Osteoblast (primary cell): Measurements from ENCODE around the gene MACROH2A2. TPM values are rescaled to one million over a fixed set of nuclear protein-coding genes. Genes with fewer than 3 reads are reported as not detected.
"Not testable (repeated sequence)": the region's sequence is repeated elsewhere in the genome, so short reads cannot be mapped to it uniquely, and the experiment has no call there.

Experiments
- DNase-seq: peaks from one replicate; pipeline ENCODE4 v3.0.0; 2011; ENCODE audit warnings: low spot score, mixed read lengths; ENCODE audit not compliant: insufficient read length; ENCODE audit errors: missing footprints
- H2AFZ ChIP-seq: 2 replicates; pipeline ENCODE4 v1.6.0; 2011; ENCODE audit warnings: mild to moderate bottlenecking, low read length
- H3K27ac ChIP-seq: 2 replicates; pipeline ENCODE4 v1.5.1; 2011; ENCODE audit warnings: mild to moderate bottlenecking, low read depth, low read length, moderate library complexity
- H3K27me3 ChIP-seq: 2 replicates; pipeline ENCODE4 v1.6.0; 2012; ENCODE audit warnings: mild to moderate bottlenecking, control low read depth, inconsistent platforms, low read length, moderate library complexity; ENCODE audit not compliant: insufficient read depth
- H3K36me3 ChIP-seq: 2 replicates; pipeline ENCODE4 v1.5.1; 2011; ENCODE audit warnings: mild to moderate bottlenecking, low read length, control low read depth, moderate library complexity; ENCODE audit not compliant: insufficient read depth
- H3K4me1 ChIP-seq: 2 replicates; pipeline ENCODE4 v1.5.1; 2011; ENCODE audit warnings: mild to moderate bottlenecking, low read length, control low read depth, moderate library complexity; ENCODE audit not compliant: insufficient read depth
- H3K4me2 ChIP-seq: 2 replicates; pipeline ENCODE4 v1.6.0; 2011; ENCODE audit warnings: mild to moderate bottlenecking, low read length; ENCODE audit not compliant: insufficient read depth
- H3K4me3 ChIP-seq: fragments of 200-600 bp; sonication (generic); 3 replicates; pipeline ENCODE4 v1.5.1; 2012; ENCODE audit warnings: mild to moderate bottlenecking, low read length, inconsistent platforms; ENCODE audit not compliant: insufficient read depth
- H3K79me2 ChIP-seq: 2 replicates; pipeline ENCODE4 v1.6.0; 2012; ENCODE audit warnings: mild to moderate bottlenecking, low read length, control low read depth, inconsistent platforms; ENCODE audit not compliant: insufficient read depth
- H3K9me3 ChIP-seq: 2 replicates; pipeline ENCODE4 v1.5.1; 2011; ENCODE audit warnings: low read depth, low read length, control low read depth
- H4K20me1 ChIP-seq: 2 replicates; pipeline ENCODE4 v1.6.0; 2012; ENCODE audit warnings: mild to moderate bottlenecking, low read length, control low read depth; ENCODE audit not compliant: insufficient read depth
- total RNA-seq: library from RNA; depleted of rRNA; stranded (reverse); fragments of >200 nt; gene quantifications from 2 replicates; pipeline ENCODE4 v1.2.3, GENCODE V29; 2012
- TF ChIP-seq, protein P1 (sequence below): IDR thresholded peaks from 2 replicates; pipeline ENCODE4 v1.5.1; 2011; ENCODE audit warnings: mild to moderate bottlenecking, low read depth, low read length, moderate library complexity; ENCODE audit errors: extremely low read depth

Gene MACROH2A2
- total RNA-seq, 1 donor: 13.8 TPM

DNA sequence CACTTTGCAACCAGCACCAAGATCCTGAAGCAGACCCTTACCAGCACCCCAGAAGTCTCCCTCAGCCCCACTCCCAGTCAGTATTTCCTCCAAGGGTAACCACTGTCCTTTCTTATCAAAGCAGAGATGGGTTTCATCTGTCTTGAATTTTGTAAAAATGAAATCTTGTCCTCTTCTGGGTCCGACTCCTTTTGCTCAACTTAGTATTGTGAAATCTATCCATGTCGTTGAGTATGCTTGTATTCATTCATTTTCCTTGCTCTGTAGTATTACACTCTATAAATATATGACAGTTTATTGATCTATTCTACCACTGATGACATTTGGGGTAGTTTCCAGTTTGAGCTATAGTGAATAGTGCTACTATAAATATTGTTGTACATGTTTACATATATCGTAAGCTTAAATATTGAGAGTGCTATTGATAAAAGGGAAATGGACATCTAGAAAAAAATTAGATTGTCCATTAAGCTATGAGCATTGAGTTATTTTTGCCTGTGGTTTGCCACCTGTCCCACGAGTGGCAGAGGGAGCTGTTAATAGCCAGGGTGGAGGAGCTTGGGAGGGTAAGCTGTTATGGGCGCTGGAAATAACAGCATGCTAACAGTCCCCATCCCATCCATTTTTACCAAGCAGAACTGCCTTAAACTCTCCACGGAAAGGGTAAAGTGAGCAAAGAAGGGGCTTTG lies 43.5 kb downstream of the MACROH2A2 start:
- Histone ChIP-seq H3K36me3 (peaks cover 16% of the 10 kb centered on the region), H3K27me3 (no peaks in the 10 kb centered on the region), H3K9me3 (no peaks in the 10 kb centered on the region), H2AFZ (no peak overlapping the region), H3K79me2 (no peaks in the 10 kb centered on the region), H3K27ac (no peak overlapping the region), H3K4me1 (no peaks in the 10 kb centered on the region), H4K20me1 (no peaks in the 10 kb centered on the region), H3K4me3 (no peak overlapping the region), H3K4me2 (no peak overlapping the region)
- TF ChIP-seq, protein P1, sequence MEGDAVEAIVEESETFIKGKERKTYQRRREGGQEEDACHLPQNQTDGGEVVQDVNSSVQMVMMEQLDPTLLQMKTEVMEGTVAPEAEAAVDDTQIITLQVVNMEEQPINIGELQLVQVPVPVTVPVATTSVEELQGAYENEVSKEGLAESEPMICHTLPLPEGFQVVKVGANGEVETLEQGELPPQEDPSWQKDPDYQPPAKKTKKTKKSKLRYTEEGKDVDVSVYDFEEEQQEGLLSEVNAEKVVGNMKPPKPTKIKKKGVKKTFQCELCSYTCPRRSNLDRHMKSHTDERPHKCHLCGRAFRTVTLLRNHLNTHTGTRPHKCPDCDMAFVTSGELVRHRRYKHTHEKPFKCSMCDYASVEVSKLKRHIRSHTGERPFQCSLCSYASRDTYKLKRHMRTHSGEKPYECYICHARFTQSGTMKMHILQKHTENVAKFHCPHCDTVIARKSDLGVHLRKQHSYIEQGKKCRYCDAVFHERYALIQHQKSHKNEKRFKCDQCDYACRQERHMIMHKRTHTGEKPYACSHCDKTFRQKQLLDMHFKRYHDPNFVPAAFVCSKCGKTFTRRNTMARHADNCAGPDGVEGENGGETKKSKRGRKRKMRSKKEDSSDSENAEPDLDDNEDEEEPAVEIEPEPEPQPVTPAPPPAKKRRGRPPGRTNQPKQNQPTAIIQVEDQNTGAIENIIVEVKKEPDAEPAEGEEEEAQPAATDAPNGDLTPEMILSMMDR: no peak
- DNase-seq: no peak

DNA sequence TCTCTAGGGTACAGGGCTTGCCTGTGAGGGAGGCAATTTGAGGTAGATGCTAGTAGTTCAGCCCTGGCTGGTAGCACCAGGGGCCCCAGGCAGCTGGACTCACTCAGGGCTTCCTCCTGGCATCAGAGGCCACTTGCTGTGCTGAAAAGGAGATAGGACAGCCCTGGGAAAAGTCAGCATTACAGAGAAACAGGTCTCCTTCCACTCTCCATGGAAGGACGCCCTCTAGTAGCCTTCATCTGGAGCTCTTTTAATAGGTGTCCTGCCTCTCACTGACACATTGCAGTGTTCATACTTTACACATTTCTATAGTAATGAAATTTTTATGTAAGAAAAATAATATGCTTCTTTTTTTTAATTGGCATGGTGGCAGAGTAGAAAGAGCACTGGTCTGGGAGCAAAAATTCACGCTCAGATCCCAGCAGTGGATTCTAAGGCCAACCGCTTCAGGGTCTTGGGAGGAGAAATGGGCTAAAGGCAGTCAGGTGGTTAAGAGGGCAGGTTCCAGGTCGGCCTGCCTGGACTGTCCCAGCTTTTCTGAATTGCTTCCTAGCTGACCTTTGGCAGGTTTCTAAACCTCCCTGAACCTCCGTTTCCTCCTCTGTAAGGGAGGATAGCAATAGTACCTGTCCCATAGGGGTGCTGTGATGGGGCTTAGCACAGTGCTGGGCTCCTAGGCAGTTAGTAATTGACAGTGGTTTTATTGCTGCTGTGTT lies 44.2 kb downstream of the MACROH2A2 start:
- Histone ChIP-seq H3K27me3 (no peaks in the 10 kb centered on the region), H3K4me1 (no peaks in the 10 kb centered on the region), H4K20me1 (no peaks in the 10 kb centered on the region), H3K4me3 (no peak overlapping the region), H3K4me2 (no peak overlapping the region), H3K9me3 (no peaks in the 10 kb centered on the region), H3K27ac (no peak overlapping the region), H3K79me2 (no peaks in the 10 kb centered on the region), H3K36me3 (peaks cover 20% of the 10 kb centered on the region), H2AFZ (no peak overlapping the region)
- no peak for DNase-seq
- TF ChIP-seq, protein P1: no peak

DNA sequence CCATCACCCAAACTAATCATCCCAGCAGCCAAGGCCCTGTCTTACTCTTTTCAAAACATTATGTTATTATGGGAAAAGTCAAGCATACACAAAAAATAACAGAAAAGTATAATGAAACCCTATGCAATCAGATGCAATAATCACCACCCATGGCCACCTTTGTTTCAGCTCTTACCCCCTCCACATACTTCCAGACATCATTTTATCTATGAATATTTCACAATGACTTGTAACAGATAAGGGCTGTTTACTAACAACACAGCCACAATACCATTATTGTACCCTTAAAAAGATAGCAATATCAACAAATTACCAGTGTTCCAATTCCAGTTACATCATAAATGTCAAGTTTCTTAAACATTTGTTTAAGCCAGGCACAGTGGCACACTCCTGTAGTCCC lies 44.8 kb downstream of the MACROH2A2 start:
- Histone ChIP-seq H3K4me3 (no peak overlapping the region), H3K4me1 (no peaks in the 10 kb centered on the region), H3K4me2 (no peak overlapping the region), H3K36me3 (peaks cover 20% of the 10 kb centered on the region), H3K9me3 (no peaks in the 10 kb centered on the region), H4K20me1 (no peaks in the 10 kb centered on the region), H3K27me3 (no peaks in the 10 kb centered on the region), H3K79me2 (no peaks in the 10 kb centered on the region), H2AFZ (no peak overlapping the region), H3K27ac (no peak overlapping the region)
- DNase-seq: no peak
- TF ChIP-seq, protein P1: no peak

DNA sequence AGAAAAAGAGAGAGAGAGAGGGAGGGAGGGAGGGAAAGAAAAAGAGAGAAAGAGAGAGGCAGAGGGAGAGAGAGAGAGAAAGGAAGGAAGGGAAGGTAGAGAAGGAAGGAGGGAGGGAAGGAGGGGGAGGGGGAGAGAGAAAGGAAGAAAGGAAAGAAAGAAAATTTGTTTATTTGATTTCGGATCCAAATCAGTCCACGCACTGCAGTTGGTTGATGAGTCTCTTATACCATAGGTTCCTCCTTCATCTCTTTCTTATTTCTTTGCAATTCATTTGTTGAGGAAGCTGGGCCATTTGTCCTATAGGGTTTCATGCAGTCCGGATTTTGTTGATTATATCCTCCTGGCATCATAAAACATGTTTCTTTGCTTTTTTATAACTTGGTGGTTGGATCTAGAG lies 45.6 kb downstream of the MACROH2A2 start:
- H3K4me3 ChIP-seq: no peak overlapping the region
- peaks cover 20% of the 10 kb centered on the region for H3K36me3 ChIP-seq
- H3K79me2 ChIP-seq: no peaks in the 10 kb centered on the region
- TF ChIP-seq, protein P1: no peak
- no peaks in the 10 kb centered on the region for H3K4me1 ChIP-seq
- DNase-seq: no peak
- H2AFZ ChIP-seq: no peak overlapping the region
- no peak overlapping the region for H3K27ac ChIP-seq
- H3K4me2 ChIP-seq: no peak overlapping the region
- H3K9me3 ChIP-seq: no peaks in the 10 kb centered on the region
- H4K20me1 ChIP-seq: no peaks in the 10 kb centered on the region
- H3K27me3 ChIP-seq: no peaks in the 10 kb centered on the region

DNA sequence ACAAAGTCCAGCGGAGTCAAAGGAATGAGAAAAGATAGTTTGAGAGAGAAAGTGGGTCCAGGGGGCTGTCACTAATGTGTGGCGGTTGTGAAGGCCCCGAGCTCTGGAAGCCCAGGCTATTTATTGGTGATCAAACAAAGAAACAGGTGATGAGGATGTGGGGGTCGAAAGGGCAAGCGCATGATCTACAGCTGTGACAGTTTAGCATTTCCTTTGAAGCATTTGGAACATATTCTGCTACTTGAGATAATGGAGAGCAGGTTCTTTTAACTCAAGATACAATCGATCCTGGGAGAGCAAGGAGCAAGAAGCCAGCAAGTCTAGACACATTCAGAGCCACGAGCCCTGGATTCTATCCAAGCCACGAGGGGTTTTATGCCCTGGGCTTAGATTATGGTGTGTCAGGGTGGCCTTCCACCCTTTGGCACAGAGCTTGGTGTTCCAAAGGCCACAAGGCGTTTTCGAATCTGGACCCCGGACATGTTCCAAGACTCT lies 48.5 kb downstream of the MACROH2A2 start:
- H3K27me3 ChIP-seq, H3K79me2 ChIP-seq, H3K4me2 ChIP-seq, H3K27ac ChIP-seq, H3K36me3 ChIP-seq, H3K4me1 ChIP-seq, DNase-seq, H2AFZ ChIP-seq, H3K9me3 ChIP-seq, H4K20me1 ChIP-seq, H3K4me3 ChIP-seq: not testable (repeated sequence)
